ENCODE measurements around the gene RPAP2.

DNA sequence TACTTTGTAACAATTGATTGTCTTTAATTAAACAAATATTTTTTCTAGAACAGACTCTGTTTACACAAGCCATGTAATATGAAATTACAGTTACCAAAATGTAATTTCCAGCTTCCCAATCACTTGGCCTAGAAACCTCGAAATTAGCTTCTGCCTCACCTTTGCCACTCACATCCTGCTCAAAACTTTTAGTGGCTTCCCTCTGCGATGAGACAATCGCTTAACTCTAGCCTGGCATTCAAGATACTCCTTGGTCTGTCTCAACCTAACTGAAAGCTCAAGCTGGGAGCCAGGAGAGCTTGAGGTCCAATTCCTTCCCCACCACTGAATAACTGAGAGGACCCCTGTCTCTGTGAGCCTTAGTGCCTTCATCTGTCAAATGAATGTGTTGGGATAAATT lies 145.0 kb downstream of the RPAP2 start:
- TF ChIP-seq, protein P1, sequence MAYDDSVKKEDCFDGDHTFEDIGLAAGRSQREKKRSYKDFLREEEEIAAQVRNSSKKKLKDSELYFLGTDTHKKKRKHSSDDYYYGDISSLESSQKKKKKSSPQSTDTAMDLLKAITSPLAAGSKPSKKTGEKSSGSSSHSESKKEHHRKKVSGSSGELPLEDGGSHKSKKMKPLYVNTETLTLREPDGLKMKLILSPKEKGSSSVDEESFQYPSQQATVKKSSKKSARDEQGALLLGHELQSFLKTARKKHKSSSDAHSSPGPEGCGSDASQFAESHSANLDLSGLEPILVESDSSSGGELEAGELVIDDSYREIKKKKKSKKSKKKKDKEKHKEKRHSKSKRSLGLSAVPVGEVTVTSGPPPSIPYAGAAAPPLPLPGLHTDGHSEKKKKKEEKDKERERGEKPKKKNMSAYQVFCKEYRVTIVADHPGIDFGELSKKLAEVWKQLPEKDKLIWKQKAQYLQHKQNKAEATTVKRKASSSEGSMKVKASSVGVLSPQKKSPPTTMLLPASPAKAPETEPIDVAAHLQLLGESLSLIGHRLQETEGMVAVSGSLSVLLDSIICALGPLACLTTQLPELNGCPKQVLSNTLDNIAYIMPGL (CRISPR knock-in tag; IDR thresholded peaks at IDR 0.05; ENCODE audit: borderline replicate concordance): no peak
- TF ChIP-seq CTCF (IDR thresholded peaks at IDR 0.05) (no peak), POLR2A (IDR thresholded peaks at IDR 0.05; ENCODE audit: low read length) (no peak), EP300 (IDR thresholded peaks at IDR 0.05) (no peak), FOSL2 (IDR thresholded peaks at IDR 0.05) (no peak), FOSL2 (CRISPR knock-in tag; IDR thresholded peaks at IDR 0.05) (no peak), TP53 (CRISPR knock-in tag; IDR thresholded peaks at IDR 0.05) (no peak), JUNB (IDR thresholded peaks at IDR 0.05) (no peak), MYC (IDR thresholded peaks at IDR 0.05; ENCODE audit: borderline replicate concordance, low read length) (no peak), BHLHE40 (IDR thresholded peaks at IDR 0.05; ENCODE audit: low read depth, low read length) (no peak), SREBF2 (IDR thresholded peaks at IDR 0.05) (no peak)
- TF ChIP-seq, protein P2, sequence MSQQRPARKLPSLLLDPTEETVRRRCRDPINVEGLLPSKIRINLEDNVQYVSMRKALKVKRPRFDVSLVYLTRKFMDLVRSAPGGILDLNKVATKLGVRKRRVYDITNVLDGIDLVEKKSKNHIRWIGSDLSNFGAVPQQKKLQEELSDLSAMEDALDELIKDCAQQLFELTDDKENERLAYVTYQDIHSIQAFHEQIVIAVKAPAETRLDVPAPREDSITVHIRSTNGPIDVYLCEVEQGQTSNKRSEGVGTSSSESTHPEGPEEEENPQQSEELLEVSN (IDR thresholded peaks at IDR 0.05; ENCODE audit: borderline replicate concordance, low read depth): no peak
